Measurements from ENCODE around the gene LCMT2.
A peak's percentile ranks its signal among the peaks of the same experiment; 100 is the strongest.

LCMT2 gene

GRCh38 chr15:43329960-43330779 is at the start of gene LCMT2:
LCMT2 (minus strand) TSS chr15:43330573; CDS start chr15:43330489, 84 bp downstream.
- peak; percentile 92 for DNase-seq (ENCODE audit: low read depth)

- no peak for DNase-seq (ENCODE audit: low read depth)
Observed at GRCh38 chr15:43378601-43379000, 48.2 kb upstream of the LCMT2 start.

- DNase-seq (ENCODE audit: low read depth) = peak; percentile 31
Observed at GRCh38 chr15:43376017-43376705, 45.8 kb upstream of the LCMT2 start.

- DNase-seq (ENCODE audit: low read depth) = peak; percentile 49
Observed at GRCh38 chr15:43370975-43371974, 40.9 kb upstream of the LCMT2 start, which contains the start of the genes TUBGCP4 and ZSCAN29. TUBGCP4 (plus strand) TSS chr15:43371101; CDS start chr15:43371355, 254 bp downstream. ZSCAN29 (minus strand) TSS chr15:43371043; CDS start chr15:43369913, 1,130 bp downstream.

GRCh38 chr15:43370310-43370974 is 40.1 kb upstream of the LCMT2 start:
- DNase-seq (ENCODE audit: low read depth) = peak; percentile 33

- peak; percentile 19 for DNase-seq (ENCODE audit: low read depth)
Observed at GRCh38 chr15:43361313-43361903, 31.0 kb upstream of the LCMT2 start.

GRCh38 chr15:43360821-43361220 is 30.4 kb upstream of the LCMT2 start:
- DNase-seq (ENCODE audit: low read depth) = no peak

- no peak for DNase-seq (ENCODE audit: low read depth)
Observed at GRCh38 chr15:43352693-43353382, 22.5 kb upstream of the LCMT2 start.

- DNase-seq (ENCODE audit: low read depth) = no peak
Observed at GRCh38 chr15:43347114-43347513, 16.7 kb upstream of the LCMT2 start.

GRCh38 chr15:43346305-43346704 is 15.9 kb upstream of the LCMT2 start:
- no peak for DNase-seq (ENCODE audit: low read depth)

GRCh38 chr15:43330780-43331087 is 361 bp upstream of the LCMT2 start:
- DNase-seq (ENCODE audit: low read depth) = no peak

GRCh38 chr15:43329217-43329959 is 985 bp downstream of the LCMT2 start:
- DNase-seq (ENCODE audit: low read depth) = peak; percentile 4

GRCh38 chr15:43325039-43325684 is 5.2 kb downstream of the LCMT2 start:
- no peak for DNase-seq (ENCODE audit: low read depth)

- DNase-seq (ENCODE audit: low read depth) = no peak
Observed at GRCh38 chr15:43318990-43319771, 11.2 kb downstream of the LCMT2 start.

- no peak for DNase-seq (ENCODE audit: low read depth)
Observed at GRCh38 chr15:43317566-43318184, 12.7 kb downstream of the LCMT2 start.

- no peak for DNase-seq (ENCODE audit: low read depth)
Observed at GRCh38 chr15:43316971-43317346, 13.4 kb downstream of the LCMT2 start.

GRCh38 chr15:43316016-43316970 is 14.1 kb downstream of the LCMT2 start:
- DNase-seq (ENCODE audit: low read depth) = peak; percentile 78

Measured in amniotic epithelial cell (primary cell).